Amygdala (tissue), 56 donors: Measurements from ENCODE around the gene DEAF1.

Source experiments
- DNase-seq, 56 donors: peaks; one replicate each; lab custom pipeline; 2025; lab: John Stamatoyannopoulos, UW

Gene DEAF1

DNA sequence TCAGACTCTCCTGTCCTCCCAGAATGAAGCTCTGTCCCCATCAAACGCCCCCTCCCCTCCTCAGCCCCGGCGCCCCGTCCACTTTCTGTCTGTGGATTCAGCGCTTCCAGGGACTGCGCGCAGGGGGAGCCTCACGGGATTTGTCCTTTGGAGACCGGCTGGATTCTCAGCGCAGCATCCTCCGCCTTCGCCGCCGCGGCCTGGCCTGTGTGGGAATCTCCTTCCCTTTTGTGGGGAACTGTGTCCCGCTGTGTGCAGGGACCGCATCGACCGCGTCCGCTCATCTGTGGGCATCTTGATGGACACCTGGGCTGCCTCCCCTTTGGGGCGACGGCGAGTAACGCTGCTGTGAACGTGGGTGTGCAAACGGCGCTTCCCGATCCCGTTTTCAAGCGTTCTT, 67.0 kb downstream of the DEAF1 start:
- no peak for DNase-seq

DNA sequence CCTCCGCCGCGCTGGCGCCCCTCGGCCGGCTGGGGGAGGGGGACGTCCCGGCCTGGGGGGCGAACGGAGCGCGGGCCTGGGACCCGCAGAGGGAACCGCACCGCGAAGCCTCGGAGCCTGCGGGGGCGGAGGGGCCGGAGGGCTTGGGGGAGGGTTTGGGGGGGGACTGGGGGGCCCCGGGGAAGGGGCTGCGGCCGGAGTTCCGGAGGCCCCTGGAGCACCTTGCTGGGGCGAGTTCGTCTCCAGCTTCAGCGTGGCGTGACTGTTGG, 67.8 kb downstream of the DEAF1 start:
- no peak for DNase-seq

DNA sequence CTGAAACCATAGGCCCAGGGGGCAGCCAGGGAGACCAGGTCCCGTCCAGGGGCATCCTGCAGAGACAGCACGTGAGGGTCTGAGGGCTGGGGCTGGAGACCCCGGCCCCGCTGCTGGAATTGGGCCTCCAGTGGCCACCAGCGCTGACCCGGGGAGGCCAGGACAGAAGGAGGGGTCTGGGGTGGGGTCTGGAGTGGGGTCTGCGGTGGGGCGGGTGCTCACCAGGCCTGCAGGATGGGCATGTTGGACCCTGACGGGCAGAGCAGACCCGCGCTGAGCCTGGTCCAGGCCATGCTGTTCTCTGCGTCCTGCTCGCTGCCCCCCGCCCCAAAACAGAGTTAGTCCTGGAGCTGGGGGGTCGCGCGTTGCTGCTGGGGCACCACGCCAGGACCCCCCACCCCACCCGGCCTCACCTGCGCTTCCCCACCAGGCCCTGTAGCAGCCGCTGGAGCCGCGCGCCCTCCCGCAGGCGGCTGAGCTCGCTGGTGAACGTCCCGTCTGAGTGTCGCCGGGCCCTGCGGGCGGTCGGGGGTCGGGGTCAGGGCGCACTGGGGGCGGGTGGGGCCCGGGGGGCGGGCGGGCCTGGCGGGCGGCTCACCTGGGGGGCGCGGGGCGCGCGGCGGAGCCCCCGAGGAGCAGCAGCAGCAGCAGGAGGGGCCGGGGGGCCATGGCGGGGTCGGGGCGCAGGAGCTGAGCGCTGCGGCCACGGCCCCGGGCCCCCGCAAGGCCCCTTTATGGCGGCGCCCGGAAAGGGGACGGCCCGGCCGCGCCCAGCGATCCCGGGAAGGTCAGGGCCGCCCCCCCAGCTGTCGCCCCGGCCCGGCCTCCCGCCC, 68.3 kb downstream of the DEAF1 start, which contains the start of gene SCT:
Gene SCT, minus strand, starts transcription at position 707 of the 833 bp plus-strand sequence. Its CDS starts 38 bp downstream, at position 669.
- DNase-seq, result no peak

DNA sequence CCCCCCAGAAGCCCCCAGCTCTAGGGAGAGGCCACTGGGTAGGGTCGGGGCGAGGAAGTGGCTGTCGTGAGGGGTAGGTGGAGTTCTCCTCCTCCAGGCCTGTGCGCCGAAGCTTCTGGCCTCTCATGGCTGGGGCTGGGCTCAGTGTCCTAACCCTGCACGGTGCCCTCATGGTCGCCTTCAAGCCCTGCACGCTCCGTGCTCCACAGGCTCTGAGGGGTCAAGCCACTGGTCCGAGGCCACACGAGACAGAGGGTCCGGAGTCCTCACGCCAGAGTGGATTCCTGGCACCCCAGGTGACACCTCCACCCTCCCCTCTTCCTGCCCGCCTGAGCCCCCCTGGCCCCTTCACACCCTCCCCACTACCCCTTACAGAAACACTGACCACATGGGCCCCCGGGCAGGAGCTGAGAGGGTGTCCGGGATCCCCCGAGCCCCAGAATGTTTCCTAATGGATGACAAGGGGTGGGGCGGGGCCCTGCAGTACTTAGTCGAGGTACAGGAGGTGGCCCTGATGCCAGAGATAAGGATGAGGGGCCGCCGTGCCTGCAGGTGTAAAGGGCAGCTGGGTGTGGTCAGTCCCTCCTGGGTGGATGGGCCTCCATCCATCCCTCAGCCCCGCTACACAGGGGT, 69.3 kb downstream of the DEAF1 start:
- no peak for DNase-seq

DNA sequence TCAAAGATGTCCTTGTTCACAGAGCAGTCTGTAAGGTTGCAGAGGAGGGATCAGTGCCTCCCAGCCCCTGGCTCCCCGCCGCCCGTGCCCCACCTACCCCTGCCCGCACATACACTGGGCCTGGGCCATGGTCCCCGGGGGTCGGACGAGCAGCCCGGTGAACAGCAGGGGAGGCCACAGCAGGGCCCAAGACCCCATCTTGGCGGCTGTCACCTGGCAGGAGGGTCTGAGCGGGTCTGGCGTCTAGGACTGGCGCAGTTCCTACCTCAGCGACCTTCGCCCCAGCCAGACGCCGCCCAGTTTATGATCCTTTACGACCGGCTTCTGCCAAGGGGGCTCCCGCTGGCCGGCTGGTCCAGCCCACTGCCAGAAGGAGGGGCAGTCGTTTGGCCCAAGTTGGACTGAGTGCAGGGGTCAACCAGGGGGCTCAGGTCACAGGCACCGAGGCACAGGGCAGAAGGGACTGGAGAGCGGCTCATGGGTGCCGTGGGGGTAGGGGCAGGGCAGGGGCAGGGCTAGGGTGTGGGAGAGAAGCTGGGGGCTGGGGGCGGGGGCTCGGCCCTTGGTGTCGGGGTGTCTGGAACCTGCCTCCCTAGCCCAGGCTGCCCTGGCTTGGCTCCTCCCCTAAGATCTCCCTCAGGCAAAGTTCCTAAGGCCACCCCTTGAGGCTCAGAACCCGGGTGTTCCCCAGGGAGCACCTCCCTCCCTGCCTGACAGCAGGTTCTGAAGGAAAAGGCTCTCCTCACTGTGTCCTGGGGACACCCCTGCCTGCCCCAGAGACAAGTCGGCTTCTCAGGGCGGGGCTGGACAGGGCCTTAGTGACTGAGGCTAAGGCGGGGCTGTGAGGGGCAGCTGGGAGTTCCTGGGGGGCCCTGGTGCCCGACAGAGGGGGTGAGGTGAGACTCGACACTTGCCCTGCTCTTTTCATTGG, 70.1 kb downstream of the DEAF1 start, which contains the start of gene CDHR5:
Gene CDHR5, minus strand, starts transcription at position 251 of the 931 bp plus-strand sequence. Its CDS starts 53 bp downstream, at position 198.
- no peak for DNase-seq

DNA sequence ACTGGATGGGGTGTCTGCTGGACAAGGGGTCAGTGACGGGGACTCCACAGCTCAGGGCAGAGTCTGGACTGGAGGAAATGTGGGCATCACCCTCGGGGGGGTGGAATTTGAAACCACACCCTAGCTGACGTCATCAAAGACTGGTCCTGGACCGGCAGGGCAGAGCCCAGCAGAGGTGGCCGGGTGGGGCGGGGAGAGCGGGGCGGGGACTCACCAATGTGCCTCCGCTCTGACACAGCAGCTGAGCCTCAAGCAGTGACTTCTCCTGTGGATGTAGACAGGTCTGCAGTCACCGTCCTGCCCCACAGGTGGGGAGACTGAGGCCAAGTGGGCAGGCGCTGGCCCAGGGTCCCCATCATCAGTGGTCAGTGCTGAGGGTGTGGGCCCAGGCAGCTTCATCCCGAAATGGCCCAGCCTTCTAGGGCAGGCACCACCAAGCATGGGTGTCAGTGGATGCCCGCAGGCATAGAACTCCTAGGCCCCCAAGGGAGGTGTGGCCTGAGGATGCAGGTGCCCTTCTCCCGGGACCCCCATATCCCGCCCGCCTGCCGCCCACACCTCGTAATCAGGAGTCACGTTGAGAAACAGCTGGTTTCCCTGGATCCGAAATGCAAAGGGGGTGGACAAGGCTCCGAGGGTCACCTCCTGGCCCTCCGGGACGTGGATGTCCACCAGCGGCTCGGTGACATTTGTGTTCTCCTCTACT, 70.9 kb downstream of the DEAF1 start:
- no peak for DNase-seq

DNA sequence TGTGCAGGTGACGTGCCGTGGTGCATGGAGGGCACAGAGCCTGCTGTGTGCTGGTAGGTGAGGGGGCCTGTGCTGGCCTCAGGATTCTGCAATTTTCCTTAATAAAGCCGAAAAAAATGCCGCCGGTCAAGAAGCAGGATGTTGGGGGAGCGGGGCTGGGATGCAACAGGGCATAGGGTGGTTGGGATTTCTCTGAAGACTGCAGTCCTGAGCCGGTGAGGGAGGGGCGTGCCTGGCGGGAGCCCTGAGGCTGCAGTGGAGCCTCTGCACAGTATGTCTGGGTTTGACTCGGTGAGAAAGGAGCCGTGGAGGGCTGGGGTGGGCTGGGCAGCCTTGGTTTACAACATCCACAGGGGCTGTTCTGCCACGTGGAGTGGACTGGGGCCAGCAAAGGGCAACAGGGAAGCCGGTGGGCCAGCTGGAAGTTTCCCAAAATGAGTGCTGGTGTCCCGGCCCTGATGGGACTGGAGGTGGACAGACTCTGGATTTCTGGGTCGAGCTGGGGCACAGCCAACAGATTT, 71.6 kb downstream of the DEAF1 start:
- no peak for DNase-seq

DNA sequence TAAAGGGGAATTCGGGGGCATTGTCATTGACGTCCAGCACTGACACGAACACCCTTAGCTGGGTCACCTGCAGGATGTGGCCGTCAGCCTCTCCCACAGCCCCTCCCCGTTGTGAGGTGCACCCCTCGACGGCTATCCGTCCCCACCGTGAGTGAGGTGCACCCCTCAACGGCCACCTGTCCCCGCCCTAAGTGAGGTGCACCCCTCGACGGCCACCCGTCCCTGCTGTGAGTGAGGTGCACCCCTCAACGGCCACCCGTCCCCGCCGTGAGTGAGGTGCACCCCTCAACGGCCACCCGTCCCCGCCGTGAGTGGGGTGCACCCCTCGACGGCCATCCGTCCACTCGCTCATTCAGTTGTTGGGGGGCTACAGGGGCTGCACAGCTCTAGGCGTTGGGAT, 73.2 kb downstream of the DEAF1 start:
- DNase-seq, result no peak

DNA sequence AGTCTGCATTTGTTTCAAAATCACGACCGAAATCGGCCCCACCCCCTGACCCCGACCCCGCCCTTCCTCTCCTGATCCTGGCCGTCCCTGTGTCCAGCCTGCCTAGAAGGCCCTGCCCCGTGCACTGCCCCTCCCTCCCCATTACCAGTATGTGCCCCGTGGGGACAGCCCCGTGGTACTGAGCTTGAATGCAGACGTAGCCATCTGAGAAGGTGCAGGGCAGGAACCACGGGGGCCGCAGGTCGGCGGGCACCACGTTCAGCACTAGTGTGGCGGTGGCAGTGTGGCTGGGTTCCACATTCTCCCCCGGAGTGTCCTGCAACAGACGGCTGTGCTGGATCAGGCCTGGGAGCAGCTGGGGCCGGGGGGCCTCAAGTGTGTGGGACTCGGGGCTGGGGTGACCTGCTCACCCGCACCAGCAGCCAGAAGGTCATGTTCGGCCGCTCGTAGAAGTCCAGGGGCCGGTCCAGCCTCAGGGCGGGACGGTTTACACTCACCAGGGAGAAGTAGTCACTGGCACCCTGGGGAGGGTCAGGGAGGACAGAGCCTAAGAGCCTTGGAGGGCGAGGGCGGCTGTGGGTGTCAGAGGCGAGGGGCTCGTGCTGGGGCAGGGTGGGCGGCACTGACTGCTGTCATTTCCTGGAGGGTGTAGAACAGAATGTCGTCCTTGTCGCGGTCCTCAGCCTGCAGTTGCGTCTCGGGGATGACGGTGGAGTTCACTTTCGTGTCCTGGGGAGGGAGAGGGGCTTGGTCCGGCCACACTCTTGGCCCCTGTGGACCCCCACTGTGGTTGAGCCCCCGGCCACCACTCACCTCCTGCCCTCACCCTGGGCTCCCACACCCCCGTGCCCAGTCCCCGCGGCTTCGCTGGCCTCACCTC, 73.8 kb downstream of the DEAF1 start:
- no peak for DNase-seq

DNA sequence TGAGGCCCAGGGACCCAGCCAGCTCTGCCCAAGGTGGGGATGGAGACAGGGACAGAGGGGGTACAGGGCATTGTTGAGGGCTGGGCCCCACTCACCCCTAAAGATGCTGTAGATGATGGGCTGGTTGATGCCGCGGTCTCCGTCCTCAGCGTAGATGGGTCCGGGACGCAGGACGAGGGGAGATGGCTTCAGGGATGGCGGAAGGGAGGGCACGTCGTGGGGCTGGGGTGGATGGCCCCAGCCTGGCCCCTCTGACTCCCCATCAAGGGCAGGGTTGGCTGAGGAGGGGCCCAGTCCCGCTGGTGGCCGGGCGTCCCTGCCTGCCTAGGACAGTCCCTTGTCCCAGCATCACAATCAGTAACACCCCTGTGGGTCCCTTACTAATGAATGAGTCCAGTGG, 74.8 kb downstream of the DEAF1 start:
- DNase-seq, result no peak

DNA sequence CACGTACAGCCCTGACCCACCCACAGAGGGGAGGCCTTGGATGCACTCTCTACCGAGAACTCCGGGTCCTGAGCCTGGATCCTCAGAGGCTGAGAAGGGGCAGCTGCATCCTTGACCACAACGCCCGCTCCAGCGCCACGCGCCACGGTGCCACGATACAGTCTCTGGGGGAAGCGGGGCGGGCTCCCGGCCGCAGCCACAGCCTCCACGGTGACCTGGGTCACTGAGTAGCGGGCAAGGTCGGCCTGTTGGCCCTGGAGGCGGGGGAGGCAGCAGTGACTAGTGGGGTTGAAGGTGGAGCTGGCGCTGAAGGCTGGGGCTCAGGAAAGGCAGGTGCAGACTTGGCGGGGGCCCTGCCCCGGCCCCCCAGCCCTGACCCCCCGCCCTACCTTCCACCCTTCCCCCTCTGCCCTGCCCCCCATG, 75.4 kb downstream of the DEAF1 start:
- no peak for DNase-seq

DNA sequence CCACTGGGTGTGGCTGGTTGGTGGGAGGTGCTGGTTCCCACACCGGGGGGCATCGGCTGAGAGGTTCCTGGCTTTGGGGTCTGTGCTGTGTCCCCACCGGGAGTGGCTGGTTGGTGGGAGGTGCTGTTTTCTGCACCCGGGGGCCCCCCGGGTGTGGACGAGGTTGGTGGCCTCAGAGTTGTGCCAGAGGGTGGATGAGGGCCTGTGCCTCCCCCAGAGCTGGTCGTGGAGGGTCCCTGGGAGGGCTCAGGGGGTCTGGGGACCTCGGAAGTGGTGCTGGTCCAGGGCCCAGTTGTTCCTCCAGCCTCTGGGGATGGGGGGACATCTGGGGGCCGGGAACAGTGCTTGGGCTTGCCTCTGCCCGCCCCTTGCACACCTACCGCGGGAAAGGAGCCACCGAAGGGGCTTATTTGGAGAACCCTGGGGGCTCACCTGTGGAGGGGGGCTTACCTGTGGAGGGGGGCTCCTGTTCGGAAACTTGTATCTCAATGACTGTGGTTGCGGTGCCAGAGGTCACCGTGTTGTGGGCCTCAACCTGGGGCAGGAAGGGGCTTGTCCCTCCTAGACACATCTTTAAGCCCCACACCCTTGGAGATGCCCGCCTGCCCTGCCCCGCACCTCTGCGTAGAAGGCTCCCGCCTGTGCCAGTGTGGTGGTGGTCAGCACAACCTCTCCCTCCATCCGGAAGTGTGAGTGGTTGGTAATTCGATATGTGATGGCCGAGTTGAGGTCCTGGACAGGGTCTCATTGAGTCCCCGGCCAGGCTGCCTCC, 76.0 kb downstream of the DEAF1 start:
- DNase-seq, result no peak

DNA sequence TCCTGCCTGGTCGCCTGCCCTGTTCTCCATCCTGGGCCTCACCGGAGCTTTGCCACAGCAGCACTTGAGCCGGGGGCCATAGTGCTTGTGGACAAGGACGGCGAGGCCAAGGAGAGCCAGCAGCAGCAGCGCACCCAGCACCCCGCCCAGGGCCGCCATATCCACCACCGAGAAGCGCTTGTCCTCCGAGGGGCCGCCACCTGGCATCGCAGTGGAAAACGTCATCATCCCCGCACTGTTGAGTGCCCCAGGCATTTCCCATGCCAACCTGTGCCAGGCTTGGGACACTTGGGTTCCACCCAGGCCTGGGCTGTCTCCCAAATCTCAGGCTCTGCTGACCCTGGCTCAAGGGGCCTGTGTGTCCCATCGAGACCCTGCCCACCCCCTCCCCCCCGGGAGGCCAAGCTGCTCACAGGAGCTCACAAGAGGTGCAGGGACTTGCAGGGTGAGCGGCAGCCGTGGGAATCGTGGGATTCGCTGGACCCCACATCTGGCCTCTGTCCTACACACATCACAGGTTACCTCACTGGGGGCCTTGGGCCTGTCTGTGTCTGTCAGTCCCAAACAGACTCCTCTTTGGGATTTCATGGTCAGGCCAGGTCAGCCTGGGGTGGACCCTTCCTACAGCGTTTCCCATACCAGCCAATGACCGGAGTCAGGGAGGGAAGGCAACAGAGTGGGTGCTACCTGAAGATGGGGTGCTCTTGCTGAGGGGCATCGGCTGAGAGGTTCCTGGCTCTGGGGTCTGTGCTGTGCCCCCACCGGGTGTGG, 76.9 kb downstream of the DEAF1 start:
- DNase-seq, result peak in 4 of 56 donors; percentile 14 to 62 (median 40)

DNA sequence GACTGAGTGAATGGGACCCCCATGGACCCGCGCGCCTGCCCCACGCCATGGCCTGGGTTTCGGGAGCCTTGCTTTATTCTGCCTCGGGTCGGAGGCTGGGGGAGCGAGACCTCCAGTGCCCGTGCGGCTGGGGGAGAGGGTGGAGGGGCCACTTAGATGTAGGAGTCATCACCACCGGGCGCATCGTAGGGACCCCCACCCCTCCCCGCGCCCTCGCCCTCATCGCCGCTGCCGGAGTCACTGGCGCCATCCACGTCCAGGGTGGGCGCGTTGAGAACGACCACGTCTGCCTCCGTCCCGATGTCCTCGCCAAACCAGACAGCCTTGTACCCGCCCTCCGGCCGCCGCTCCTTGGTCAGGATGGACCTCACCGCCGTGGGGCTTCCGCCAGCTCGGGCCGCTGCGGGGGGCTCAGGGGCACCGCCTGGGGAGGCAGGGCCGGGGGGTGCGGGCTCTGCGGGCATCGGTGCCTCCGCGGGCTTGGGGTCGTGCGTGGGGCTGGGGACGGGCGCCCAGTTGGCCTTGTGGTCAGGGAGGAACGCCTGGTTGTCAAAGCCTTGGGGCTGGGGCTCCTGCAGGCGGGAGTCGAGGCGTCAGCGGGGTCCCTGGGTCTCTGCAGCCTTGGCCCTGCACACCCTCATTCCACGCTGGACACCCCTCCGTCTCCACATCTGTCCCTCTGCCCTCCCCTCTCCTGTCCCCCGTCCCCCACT, 77.7 kb downstream of the DEAF1 start:
- DNase-seq, result no peak

DNA sequence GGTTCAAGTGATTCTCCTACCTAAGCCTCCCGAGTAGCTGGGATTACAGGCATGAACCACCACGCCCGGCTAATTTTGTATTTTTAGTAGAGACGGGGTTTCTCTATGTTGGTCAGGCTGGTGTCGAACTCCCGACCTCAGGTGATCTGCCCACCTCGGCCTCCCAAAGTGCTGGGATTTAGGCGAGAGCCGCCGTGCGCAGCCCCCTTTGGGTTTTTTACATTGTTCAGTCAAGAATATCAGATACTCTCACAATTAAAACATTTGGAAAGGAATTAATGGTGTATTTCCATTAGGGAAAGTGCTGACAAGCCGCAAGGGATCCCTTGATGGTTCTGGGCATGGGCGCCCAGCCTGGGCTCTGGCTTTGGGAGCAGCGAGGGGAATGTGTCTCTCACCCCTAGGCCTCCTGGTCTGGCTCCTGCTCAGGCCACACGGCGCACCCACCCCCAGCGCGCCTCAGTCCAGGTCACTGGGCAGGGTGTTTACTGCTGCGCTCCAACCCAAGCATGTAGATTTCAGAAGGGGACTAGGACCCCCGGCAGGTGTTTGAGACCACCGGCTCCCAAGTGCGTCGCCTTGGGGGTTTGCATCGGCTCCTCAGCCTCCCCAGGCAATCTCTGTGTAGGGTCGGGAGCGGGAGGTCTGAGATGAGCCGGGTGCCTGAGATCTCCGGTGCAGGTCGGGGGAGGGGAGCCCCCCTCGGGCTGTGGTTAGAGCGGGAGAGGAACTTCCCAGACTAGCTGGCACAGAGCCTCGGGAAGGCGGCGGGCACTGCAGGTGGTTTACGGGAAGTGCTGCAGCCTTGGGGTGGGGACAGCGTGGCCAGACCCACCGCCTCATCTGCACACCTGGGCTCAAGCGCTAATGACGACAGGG, 78.5 kb downstream of the DEAF1 start:
- DNase-seq, result no peak
